NB4 (cell line): ENCODE data around the gene TAF15.

Experiments used
- DNase-seq: peaks from one replicate; pipeline ENCODE4 v3.0.0; 2010; ENCODE audit warnings: low read depth
- H3K4me3 ChIP-seq: one replicate; pipeline ENCODE4 v1.5.1; 2011; ENCODE audit warnings: mild to moderate bottlenecking, low read depth, low read length, moderate library complexity
- MYC ChIP-seq: IDR thresholded peaks from 2 replicates; pipeline ENCODE4 v1.6.1; 2011; ENCODE audit warnings: low read depth, low read length
- POLR2A ChIP-seq: IDR thresholded peaks from 2 replicates; pipeline ENCODE4 v1.6.1; 2011; ENCODE audit warnings: mild to moderate bottlenecking; ENCODE audit not compliant: insufficient read length; ENCODE audit errors: extremely low read depth
- TF ChIP-seq, protein P1 (sequence below): IDR thresholded peaks from 2 replicates; pipeline ENCODE4 v1.6.1; 2011; ENCODE audit warnings: low read depth, low read length
- TF ChIP-seq, protein P2 (sequence below): IDR thresholded peaks from one replicate; pipeline ENCODE4 v1.5.1; 2012; ENCODE audit warnings: low read depth, low read length

The TAF15 gene

DNA sequence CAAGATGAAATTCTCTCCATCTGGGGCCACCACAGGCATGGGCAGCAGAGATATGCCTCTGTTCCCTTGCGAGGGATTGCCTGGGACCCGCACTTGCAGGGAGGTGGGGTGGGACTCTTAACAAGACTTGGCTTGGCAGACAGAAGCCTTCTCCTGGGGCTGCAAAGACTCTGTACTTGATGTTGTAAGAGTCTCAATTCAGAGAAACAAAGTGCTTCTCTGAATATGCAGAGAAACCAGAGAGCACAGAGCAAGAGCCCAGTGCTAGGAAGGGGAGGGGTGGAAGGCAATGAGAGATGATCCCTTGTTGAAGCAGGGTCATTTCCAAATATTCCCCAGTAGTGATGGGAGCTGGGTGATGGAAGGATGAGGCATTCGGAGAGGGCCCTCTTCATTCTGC is 16.0 kb upstream of the TAF15 start:
- TF ChIP-seq POLR2A (no peak), MYC (no peak)
- TF ChIP-seq, protein P1, sequence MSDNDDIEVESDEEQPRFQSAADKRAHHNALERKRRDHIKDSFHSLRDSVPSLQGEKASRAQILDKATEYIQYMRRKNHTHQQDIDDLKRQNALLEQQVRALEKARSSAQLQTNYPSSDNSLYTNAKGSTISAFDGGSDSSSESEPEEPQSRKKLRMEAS = no peak
- TF ChIP-seq, protein P2, sequence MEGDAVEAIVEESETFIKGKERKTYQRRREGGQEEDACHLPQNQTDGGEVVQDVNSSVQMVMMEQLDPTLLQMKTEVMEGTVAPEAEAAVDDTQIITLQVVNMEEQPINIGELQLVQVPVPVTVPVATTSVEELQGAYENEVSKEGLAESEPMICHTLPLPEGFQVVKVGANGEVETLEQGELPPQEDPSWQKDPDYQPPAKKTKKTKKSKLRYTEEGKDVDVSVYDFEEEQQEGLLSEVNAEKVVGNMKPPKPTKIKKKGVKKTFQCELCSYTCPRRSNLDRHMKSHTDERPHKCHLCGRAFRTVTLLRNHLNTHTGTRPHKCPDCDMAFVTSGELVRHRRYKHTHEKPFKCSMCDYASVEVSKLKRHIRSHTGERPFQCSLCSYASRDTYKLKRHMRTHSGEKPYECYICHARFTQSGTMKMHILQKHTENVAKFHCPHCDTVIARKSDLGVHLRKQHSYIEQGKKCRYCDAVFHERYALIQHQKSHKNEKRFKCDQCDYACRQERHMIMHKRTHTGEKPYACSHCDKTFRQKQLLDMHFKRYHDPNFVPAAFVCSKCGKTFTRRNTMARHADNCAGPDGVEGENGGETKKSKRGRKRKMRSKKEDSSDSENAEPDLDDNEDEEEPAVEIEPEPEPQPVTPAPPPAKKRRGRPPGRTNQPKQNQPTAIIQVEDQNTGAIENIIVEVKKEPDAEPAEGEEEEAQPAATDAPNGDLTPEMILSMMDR = no peak
- H3K4me3 ChIP-seq = no peak overlapping the region

DNA sequence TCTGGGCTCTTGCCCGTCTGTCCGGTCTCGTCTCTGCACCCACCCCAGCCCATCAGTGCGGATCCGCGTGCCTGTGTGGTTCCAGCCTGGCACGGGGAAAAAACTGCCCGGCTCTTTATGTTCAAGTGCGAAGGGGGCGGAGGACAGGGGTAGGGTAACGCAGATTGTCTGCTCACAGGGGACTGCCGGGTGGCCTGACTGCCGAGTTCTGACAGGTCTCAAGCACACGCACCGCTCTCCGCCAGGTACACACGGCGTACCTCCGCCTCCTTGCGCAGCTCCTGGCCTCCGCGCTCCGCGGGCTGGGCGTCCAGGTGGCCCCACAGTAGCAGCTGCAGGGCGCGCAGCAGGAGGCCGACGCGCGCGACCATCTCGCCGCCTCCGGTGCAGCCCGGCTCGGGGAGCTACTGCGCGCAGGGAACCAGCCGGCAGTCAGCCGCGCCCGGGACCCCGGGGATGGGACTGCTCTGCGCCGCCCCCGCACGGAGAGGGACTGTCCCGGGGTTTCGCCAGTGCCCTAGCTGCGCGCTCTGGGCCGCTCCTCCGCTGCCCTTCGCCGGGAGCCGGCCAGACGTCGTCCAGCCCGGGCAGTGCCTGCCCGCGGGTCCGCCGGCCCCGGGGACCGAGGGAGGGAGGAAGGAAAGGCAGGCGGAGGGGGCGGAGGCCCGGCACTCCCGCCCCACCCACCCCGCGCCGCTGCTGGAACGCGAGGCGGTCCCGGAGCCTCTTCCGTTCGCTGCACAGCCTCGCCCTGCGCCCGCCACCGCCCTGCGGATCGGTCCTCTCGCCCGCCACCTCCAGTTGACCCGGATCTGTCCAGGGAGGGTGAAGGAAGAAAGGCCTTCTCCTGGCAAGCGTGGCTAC is 14.0 kb upstream of the TAF15 start, which contains the start of gene MMP28:
MMP28 (minus strand) TSS at position 635 of the 864 bp plus-strand sequence; CDS start at position 371, 264 bp downstream.
- H3K4me3 ChIP-seq = no peak within 1 kb of the TSS
- peak; percentile 51 for DNase-seq
- no peak for TF ChIP-seq POLR2A

More for the DNA sequence above, 16.0 kb upstream of the TAF15 start:
- no peak for DNase-seq

DNA sequence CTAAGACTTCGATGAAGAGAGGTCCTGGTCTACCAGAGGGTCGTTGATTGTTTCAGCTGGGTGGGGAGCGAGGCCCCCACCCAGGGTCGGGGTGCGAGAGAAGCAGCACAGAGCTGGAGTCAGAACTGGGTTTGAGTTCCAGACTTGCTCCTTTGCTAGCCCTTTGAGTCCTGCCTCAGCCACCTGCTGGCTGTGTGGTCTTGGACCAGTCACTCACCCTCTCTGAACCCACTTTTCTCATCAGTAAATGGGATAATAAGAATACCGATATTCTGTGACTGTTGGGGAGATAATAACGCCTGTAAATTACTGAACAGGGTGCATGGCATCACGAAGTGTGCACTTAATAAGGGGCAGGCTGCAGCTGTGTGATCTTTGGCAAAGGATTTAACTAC is 13.4 kb upstream of the TAF15 start:
- H3K4me3 ChIP-seq = no peak overlapping the region
- DNase-seq = no peak
- TF ChIP-seq, protein P1 = no peak
- TF ChIP-seq MYC (no peak), POLR2A (no peak)
- TF ChIP-seq, protein P2 = no peak

DNA sequence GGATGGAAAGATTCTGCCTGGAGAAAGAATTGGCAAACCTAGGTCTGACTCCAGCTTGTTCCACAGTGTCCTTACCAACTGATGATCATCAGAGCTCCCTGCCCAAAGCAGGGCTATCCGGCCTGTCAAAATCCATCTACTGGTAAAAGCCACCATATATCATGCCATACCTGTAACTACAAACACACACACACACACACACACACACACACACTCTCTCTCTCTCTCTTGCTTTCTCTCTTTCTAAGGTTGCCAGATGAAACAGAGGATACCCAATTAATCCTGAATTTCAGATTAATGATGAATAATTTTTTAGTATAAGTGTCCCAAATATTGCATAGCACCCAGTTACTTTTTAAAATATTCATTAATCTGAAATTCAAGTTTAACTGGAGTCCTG is 12.3 kb upstream of the TAF15 start:
- TF ChIP-seq, protein P1 = no peak
- no peak for TF ChIP-seq MYC
- no peak for TF ChIP-seq POLR2A
- TF ChIP-seq, protein P2 = no peak
- no peak for DNase-seq
- H3K4me3 ChIP-seq = no peak overlapping the region

DNA sequence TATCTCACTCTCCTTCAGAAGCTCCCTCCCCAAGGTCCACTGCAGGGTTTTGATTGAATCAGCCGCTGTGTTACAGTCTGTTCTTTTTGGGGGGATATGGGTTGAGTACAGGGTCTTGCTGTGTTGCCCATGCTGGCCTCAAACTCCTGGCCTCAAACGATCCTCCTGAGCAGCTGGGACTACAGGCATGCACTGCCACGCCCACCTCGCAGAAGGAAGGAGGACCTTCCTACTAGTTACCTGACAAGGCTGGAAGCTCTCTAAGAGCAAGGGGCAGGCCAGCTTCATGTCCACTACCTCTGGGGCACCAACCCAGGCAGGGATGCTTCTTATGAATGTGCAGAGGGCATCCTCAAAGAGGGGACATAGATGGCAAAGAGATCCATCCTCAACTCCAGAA is 11.9 kb upstream of the TAF15 start:
- no peak overlapping the region for H3K4me3 ChIP-seq

DNA sequence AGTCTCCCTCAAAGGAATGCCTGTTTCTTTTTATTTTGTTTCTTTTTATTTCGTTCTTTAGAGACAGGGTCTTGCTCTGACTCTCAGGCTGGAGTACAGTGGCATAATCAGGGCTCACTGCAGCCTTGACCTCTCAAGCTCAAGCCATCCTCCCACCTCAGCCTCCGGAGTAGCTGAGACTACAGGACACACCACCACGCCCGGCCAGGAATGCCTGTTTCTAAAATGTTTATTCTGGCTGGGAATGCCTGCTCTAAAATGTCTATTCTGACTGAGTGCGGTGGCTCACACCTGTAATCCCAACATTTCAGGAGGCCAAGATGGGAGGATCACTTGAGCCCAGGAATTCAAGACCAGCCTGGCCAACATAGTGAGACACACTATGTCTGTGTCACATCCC is 11.4 kb upstream of the TAF15 start:
- no peak for DNase-seq
- no peak overlapping the region for H3K4me3 ChIP-seq
- TF ChIP-seq MYC (no peak), POLR2A (no peak)
- TF ChIP-seq, protein P1 = no peak
- TF ChIP-seq, protein P2 = no peak

More for the DNA sequence above, 11.9 kb upstream of the TAF15 start:
- TF ChIP-seq, protein P2 = no peak
- TF ChIP-seq POLR2A (no peak), MYC (no peak)
- TF ChIP-seq, protein P1 = no peak
- DNase-seq = no peak
